Transverse colon (tissue), 3 donors: ENCODE results near the gene ACTN1.

Source experiments
- CTCF ChIP-seq, 5 experiments: fragments of 200-600 bp in 3 of 5; fragments of 450-650 bp in 2 of 5; sonication (generic) in 3 of 5; IDR thresholded peaks; 1 replicate in 2 of 5; 2 replicates in 3 of 5; pipeline ENCODE4 v1.5.1; 2016 to 2017; ENCODE audit warnings: antibody characterized with exemption in 5 of 5, inconsistent platforms in 3 of 5, mild to moderate bottlenecking in 2 of 5, moderate library complexity in 1 of 5
- POLR2A ChIP-seq: fragments of 450-650 bp; IDR thresholded peaks from one replicate; pipeline ENCODE4 v1.6.1; 2016; ENCODE audit warnings: antibody characterized with exemption, mild to moderate bottlenecking, moderate library complexity

GRCh38 chr14:68926236-68926635 is 52.9 kb downstream of the ACTN1 start:
- TF ChIP-seq POLR2A (no peak), CTCF (IDR thresholded peaks at IDR 0.05) (peak in 3 of 5 experiments; percentile 18 to 33 (median 18))
